Left lung (tissue), 10 donors: ENCODE measurements around the gene HSCB. TPM values are rescaled to one million over a fixed set of nuclear protein-coding genes. Genes with fewer than 3 reads are reported as not detected.

Experiments
- ATAC-seq: fragments of 200-7000 bp; cut with Tn5 transposase; one replicate; pipeline ENCODE4 v1.9.1; 2020; ENCODE audit warnings: moderate library complexity
- DNase-seq, 4 donors: peaks; one replicate each; pipeline ENCODE4 v3.0.0-alpha.2; 2013 to 2020
- H3K27ac ChIP-seq, 2 donors: fragments of 200-600 bp; sonication (generic) in 1 of 2; one replicate each; pipeline versions ENCODE4 v1.5.0 to v1.8.0; 2020 to 2021
- H3K27me3 ChIP-seq, 2 donors: fragments of 200-600 bp; sonication (generic) in 1 of 2; one replicate each; pipeline versions ENCODE4 v1.5.0 to v1.8.0; 2020 to 2021
- H3K36me3 ChIP-seq, 2 donors: fragments of 200-600 bp; sonication (generic) in 1 of 2; one replicate each; pipeline versions ENCODE4 v1.5.0 to v1.8.0; 2020 to 2021
- H3K4me1 ChIP-seq, 2 donors: fragments of 200-600 bp; one replicate each; pipeline ENCODE4 v1.8.0; 2021
- H3K4me3 ChIP-seq, 2 donors: fragments of 200-600 bp; sonication (generic) in 1 of 2; one replicate each; pipeline versions ENCODE4 v1.5.0 to v1.8.0; 2020 to 2021; ENCODE audit warnings: mild to moderate bottlenecking in 1 of 2
- H3K9me3 ChIP-seq, 2 donors: fragments of 200-600 bp; sonication (generic) in 1 of 2; one replicate each; pipeline versions ENCODE4 v1.5.0 to v1.8.0; 2020 to 2021
- intact Hi-C, 2 donors: fragments of 100-400 bp; cut with DNase I; formaldehyde crosslinking; loops; one replicate each; pipeline versions ENCODE4 v1.11.2 to v1.14.2; 2022
- polyA plus RNA-seq, 6 donors: library from polyadenylated mRNA; unstranded; fragments of 120-200 nt; gene quantifications; one replicate each; pipeline ENCODE4 v1.2.1, GENCODE V29; 2013; ENCODE audit not compliant: insufficient read length in 6 of 6
- total RNA-seq, 2 donors: library from RNA; stranded (reverse); fragmentation: NEBNext Ultra II Directional; extraction: Animal tissue kit (Norgen Biotek cat#: 25700); gene quantifications; one replicate each; pipeline ENCODE4 v1.2.1, GENCODE V29; 2021
- TF ChIP-seq, protein P1 (sequence below), 2 donors: fragments of 200-600 bp; sonication (generic) in 1 of 2; IDR thresholded peaks; one replicate each; pipeline versions ENCODE4 v1.5.0 to v1.8.0; 2021; ENCODE audit warnings: antibody characterized with exemption in 2 of 2
- donor health status: DM: no; HTN: yes; CAD: no.
- donor health status: DM: no; HTN: no; CAD: no.

Gene HSCB
- total and polyA plus RNA-seq, 8 donors, result 11.6 to 21.6 (median 20.5) TPM

DNA sequence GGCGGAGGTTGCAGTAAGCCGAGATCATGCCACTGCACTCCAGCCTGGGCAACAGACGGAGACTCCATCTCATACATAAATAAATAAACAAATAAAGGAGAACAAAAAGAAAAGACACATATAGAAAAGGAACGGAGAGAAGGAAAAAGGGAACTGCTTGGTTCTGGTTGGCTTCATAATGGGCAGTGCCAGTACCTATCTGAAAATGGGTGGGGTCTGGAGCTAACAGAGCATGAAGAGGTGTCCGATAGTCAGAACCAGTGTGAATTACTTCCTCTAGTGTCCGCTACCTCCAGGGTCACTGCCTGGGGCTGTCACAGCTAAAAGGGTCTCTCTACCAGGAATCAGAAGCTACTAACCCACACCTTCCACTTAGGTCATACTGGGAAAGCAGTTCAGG lies 35.0 kb upstream of the HSCB start:
- no peaks in the 10 kb centered on the region for H3K9me3 ChIP-seq
- no peak overlapping the region for H3K27ac ChIP-seq
- intact Hi-C loops, result no loop called here
- H3K4me3 ChIP-seq, result no peak overlapping the region
- H3K36me3 ChIP-seq, result peaks cover 0 to 4% of the 10 kb centered on the region in 2 donors
- H3K27me3 ChIP-seq, result no peaks in the 10 kb centered on the region
- DNase-seq, result no peak
- no peak for ATAC-seq
- TF ChIP-seq, protein P1, sequence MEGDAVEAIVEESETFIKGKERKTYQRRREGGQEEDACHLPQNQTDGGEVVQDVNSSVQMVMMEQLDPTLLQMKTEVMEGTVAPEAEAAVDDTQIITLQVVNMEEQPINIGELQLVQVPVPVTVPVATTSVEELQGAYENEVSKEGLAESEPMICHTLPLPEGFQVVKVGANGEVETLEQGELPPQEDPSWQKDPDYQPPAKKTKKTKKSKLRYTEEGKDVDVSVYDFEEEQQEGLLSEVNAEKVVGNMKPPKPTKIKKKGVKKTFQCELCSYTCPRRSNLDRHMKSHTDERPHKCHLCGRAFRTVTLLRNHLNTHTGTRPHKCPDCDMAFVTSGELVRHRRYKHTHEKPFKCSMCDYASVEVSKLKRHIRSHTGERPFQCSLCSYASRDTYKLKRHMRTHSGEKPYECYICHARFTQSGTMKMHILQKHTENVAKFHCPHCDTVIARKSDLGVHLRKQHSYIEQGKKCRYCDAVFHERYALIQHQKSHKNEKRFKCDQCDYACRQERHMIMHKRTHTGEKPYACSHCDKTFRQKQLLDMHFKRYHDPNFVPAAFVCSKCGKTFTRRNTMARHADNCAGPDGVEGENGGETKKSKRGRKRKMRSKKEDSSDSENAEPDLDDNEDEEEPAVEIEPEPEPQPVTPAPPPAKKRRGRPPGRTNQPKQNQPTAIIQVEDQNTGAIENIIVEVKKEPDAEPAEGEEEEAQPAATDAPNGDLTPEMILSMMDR (IDR thresholded peaks at IDR 0.05), result no peak
- H3K4me1 ChIP-seq, result peaks cover 16 to 22% of the 10 kb centered on the region in 2 donors

DNA sequence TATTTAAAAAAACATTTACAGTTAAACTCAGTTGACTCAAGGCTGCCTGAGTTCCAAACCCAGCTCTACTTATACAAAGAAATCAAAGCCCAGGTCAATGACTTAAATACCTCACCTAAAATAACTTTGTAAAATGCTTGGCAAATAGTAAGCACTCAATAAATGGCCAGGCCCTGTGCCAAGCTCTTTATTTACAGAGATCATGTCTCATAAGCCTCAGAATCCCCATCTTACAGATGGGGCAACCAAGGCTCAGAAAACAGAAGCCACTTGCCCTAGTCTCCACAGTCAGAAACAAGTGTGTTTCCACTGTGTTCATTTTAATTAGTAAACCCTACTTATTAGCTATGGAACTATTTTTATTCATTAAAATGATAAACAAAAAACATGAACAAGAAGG lies 31.7 kb upstream of the HSCB start:
- intact Hi-C loops, result no loop called here
- no peak for DNase-seq

DNA sequence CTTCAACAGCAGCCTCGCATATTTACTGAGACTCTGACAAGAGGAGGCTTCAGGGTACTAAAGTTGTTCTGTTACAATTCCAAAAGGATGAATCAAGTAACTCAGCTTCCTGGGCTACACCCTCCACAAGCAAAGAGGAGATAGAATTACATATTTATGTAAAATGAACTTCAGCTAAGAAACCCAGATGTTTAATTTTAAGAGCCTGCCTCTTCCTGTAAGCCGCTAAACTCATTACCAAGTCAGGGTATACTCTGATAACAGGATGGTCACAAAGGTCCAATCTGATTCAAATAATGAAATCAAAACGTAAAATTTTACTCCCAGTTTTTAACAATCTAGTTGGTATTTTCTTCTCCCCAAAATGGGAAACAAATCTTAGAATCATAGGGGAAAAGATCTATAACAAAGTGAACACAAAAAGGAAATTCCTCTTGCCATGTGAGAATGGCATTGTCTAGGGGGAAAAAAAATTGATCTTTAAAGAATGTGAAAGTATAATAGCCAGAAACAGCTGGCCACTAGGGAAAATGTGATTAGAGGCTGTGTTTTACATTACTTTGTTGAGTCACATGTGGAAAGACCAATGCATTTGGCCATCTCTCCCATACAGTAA lies 31.2 kb upstream of the HSCB start:
- Histone ChIP-seq H3K4me1 (peaks cover 16 to 31% of the 10 kb centered on the region in 2 donors), H3K4me3 (no peak overlapping the region), H3K36me3 (peaks cover 0 to 4% of the 10 kb centered on the region in 2 donors), H3K27me3 (no peaks in the 10 kb centered on the region), H3K9me3 (no peaks in the 10 kb centered on the region), H3K27ac (peak overlapping the region; percentile 67 to 85)
- TF ChIP-seq, protein P1 (IDR thresholded peaks at IDR 0.05), result no peak
- intact Hi-C loops, result no loop called here
- ATAC-seq (peak; percentile 56), DNase-seq (peak in 1 of 4 donors; percentile 32)

More for the DNA sequence above, 31.7 kb upstream of the HSCB start:
- H3K4me3 ChIP-seq, result no peak overlapping the region
- H3K9me3 ChIP-seq, result no peaks in the 10 kb centered on the region
- TF ChIP-seq, protein P1 (IDR thresholded peaks at IDR 0.05), result no peak
- H3K36me3 ChIP-seq, result peaks cover 0 to 4% of the 10 kb centered on the region in 2 donors
- peaks cover 16 to 31% of the 10 kb centered on the region in 2 donors for H3K4me1 ChIP-seq
- H3K27me3 ChIP-seq, result no peaks in the 10 kb centered on the region
- ATAC-seq, result no peak
- peak overlapping the region; percentile 67 to 85 for H3K27ac ChIP-seq

DNA sequence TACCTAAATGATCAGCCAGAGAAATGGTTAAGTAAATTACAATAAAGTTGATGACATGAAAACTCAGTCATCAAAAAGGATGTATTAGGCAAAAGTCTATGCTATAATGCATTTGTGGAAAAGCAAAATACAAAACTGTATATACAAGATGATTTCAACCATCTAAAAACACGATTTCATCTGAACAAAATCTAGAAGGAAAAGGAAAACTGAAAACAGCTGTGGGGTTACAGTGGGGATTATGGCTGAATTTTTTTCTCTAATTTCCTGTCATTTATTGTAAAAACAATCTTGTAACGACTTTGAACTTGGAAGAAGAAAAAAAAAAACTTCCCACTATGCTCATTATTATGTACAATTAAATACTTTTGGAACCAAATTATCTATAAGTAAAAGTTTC lies 30.5 kb upstream of the HSCB start:
- TF ChIP-seq, protein P1 (IDR thresholded peaks at IDR 0.05), result no peak
- intact Hi-C loops, result no loop called here
- no peaks in the 10 kb centered on the region for H3K27me3 ChIP-seq
- H3K27ac ChIP-seq, result peak overlapping the region; percentile 67 to 85
- DNase-seq (no peak), ATAC-seq (no peak)
- H3K9me3 ChIP-seq, result no peaks in the 10 kb centered on the region
- H3K4me1 ChIP-seq, result peaks cover 16 to 31% of the 10 kb centered on the region in 2 donors
- no peak overlapping the region for H3K4me3 ChIP-seq
- H3K36me3 ChIP-seq, result peaks cover 0 to 4% of the 10 kb centered on the region in 2 donors

DNA sequence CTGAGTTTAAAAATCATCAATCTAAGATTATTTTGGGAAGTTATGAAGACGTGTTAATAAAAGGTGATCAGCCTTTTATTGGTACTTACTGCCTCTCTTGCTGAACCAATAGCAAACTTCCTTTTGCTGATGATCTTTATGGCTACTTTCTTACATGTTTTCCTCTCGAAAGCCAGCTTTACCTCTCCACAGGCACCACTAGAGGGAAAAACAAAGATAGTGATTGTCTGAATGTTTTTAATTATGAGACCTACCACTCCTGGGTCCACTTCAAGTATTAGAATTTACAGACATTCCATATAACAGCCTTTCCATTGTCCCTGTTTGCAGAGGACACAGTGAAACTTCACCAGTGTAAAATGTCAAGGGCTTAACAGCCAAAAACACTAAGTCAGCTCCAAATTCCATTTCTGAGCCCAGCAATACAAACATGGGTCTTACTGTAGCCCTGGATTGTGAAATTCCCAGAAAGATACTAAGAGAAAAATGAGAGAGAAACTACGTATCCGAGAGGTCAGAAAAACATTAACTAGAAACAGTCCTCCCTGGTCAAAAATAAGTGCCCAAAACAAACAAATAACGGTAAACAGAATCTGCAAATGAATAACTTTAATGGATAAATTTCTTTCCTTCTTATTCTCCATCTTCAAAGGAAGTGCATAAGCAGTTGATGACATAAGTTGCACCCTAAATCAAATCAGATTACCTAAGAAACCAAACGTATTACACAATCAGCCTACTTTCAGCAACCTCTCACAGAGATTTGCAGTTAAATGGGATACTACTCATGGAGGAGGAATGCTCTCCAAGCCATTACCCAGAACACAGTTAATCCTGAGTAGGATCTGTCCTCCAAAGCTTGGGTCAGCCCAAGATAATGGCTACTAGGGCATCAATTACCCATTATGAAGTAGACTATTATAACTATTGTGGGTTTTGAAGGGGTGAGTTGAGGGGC lies 29.7 kb upstream of the HSCB start:
- peak in 1 of 4 donors; percentile 64 for DNase-seq
- H3K9me3 ChIP-seq, result no peaks in the 10 kb centered on the region
- no peaks in the 10 kb centered on the region for H3K27me3 ChIP-seq
- intact Hi-C loops, result no loop called here
- TF ChIP-seq, protein P1 (IDR thresholded peaks at IDR 0.05), result no peak
- peaks cover 16 to 31% of the 10 kb centered on the region in 2 donors for H3K4me1 ChIP-seq
- H3K36me3 ChIP-seq, result peaks cover 0 to 1% of the 10 kb centered on the region in 2 donors
- no peak overlapping the region for H3K4me3 ChIP-seq
- H3K27ac ChIP-seq, result peak overlapping the region; percentile 67 to 85
- ATAC-seq, result peak; percentile 80
